Sigmoid colon (tissue), 4 donors: ENCODE data around the gene CCDC192.
"Not testable (repeated sequence)": the region's sequence is repeated elsewhere in the genome, so short reads cannot be mapped to it uniquely, and the experiment has no call there.

Experiments
- CTCF ChIP-seq, 4 experiments: fragments of 450-650 bp in 3 of 4; fragments of 200-600 bp in 1 of 4; IDR thresholded peaks; one replicate each; pipeline ENCODE4 v1.5.1; 2016 to 2019; ENCODE audit warnings: antibody characterized with exemption in 4 of 4, mild to moderate bottlenecking in 3 of 4, moderate library complexity in 2 of 4
- POLR2AphosphoS5 ChIP-seq, 4 donors: sonication (generic); formaldehyde crosslinking; IDR thresholded peaks; one replicate each; pipeline ENCODE4 v1.6.1; 2017; ENCODE audit warnings: antibody characterized with exemption in 4 of 4

GRCh38 chr5:127847641-127848040, 144.4 kb downstream of the CCDC192 start:
- TF ChIP-seq CTCF, POLR2AphosphoS5 (IDR thresholded peaks at IDR 0.05): not testable (repeated sequence)
